Right atrium auricular region (tissue), 2 donors: ENCODE results near the gene CCL15. TPM values are rescaled to one million over a fixed set of nuclear protein-coding genes. Genes with fewer than 3 reads are reported as not detected.

Experiments
- DNase-seq: peaks from one replicate; pipeline ENCODE4 v3.0.0-alpha.2; 2019; ENCODE audit warnings: low spot score
- H3K27ac ChIP-seq, 2 donors: fragments of 200-600 bp; sonication (generic); 1 replicate in 1 of 2; 2 replicates in 1 of 2; pipeline ENCODE4 v1.5.1; 2016 to 2019
- H3K27me3 ChIP-seq, 2 donors: fragments of 200-600 bp; sonication (generic); one replicate each; pipeline versions ENCODE4 v1.5.1 to v1.6.0; 2017 to 2019
- H3K36me3 ChIP-seq: fragments of 200-600 bp; sonication (generic); one replicate; pipeline ENCODE4 v1.5.1; 2016
- H3K4me1 ChIP-seq, 2 donors: fragments of 200-600 bp; sonication (generic); one replicate each; pipeline versions ENCODE4 v1.5.1 to v1.6.0; 2017 to 2019
- H3K4me3 ChIP-seq, 2 donors: fragments of 200-600 bp; sonication (generic); 1 replicate in 1 of 2; 2 replicates in 1 of 2; pipeline ENCODE4 v1.5.1; 2017 to 2019; ENCODE audit warnings: mild to moderate bottlenecking in 1 of 2, moderate library complexity in 1 of 2
- H3K9me3 ChIP-seq, 2 donors: fragments of 200-600 bp; sonication (generic); one replicate each; pipeline ENCODE4 v1.5.1; 2019
- CTCF ChIP-seq, 2 donors: fragments of 200-600 bp; sonication (generic); IDR thresholded peaks; one replicate each; pipeline ENCODE4 v1.5.1; 2019; ENCODE audit warnings: antibody characterized with exemption in 2 of 2
- total RNA-seq, 2 donors: library from RNA; depleted of rRNA; stranded (reverse); fragments of >200 nt; gene quantifications; one replicate each; pipeline ENCODE4 v1.1.0, GENCODE V29; 2016

Gene CCL15
- total RNA-seq, 2 donors from 2014 or later = not detected

- Histone ChIP-seq H3K4me1 (no peaks in the 10 kb centered on the region), H3K9me3 (peaks cover 0 to 13% of the 10 kb centered on the region in 2 donors), H3K27ac (no peak overlapping the region), H3K4me3 (no peak overlapping the region), H3K27me3 (no peaks in the 10 kb centered on the region), H3K36me3 (no peaks in the 10 kb centered on the region)
- DNase-seq = no peak
- TF ChIP-seq CTCF (IDR thresholded peaks at IDR 0.05) = no peak
These were observed 13.2 kb downstream of the CCL15 start for GRCh38 chr17:35988164-35988563.

DNA sequence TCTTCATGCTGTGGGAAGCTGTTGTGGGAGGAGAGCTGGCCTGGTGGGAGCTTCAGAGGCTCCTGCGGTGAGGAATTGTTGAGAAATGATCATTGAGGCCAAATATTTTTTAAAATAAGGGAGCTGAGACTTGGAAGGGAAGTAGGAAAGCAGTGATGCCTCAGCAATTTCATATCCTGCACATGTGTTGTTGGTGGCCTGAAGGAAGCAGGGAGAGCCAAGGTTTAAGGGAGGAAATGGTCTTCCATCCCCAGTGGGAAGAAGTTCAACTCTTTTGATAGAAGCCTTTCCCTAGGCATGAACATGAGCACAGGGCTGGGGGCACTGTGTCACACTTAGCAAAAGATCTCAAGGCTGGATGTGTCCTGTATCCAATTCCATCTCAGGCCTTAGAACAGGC is 14.7 kb downstream of the CCL15 start, which contains the start of gene CCL14:
Gene CCL14, minus strand, starts transcription at position 87 of the 400 bp plus-strand sequence. Its CDS starts 80 bp downstream, at position 7.
- Histone ChIP-seq H3K4me1 (no peaks in the 10 kb centered on the region), H3K4me3 (no peak within 1 kb of the TSS), H3K27ac (no peak within 1 kb of the TSS), H3K36me3 (no peaks in the 10 kb centered on the region), H3K9me3 (peaks cover 0 to 13% of the 10 kb centered on the region in 2 donors), H3K27me3 (no peaks in the 10 kb centered on the region)
- DNase-seq = no peak
- TF ChIP-seq CTCF (IDR thresholded peaks at IDR 0.05) = no peak

GRCh38 chr17:35984140-35984539 is 17.2 kb downstream of the CCL15 start:
- H3K4me3 ChIP-seq = no peak overlapping the region

DNA sequence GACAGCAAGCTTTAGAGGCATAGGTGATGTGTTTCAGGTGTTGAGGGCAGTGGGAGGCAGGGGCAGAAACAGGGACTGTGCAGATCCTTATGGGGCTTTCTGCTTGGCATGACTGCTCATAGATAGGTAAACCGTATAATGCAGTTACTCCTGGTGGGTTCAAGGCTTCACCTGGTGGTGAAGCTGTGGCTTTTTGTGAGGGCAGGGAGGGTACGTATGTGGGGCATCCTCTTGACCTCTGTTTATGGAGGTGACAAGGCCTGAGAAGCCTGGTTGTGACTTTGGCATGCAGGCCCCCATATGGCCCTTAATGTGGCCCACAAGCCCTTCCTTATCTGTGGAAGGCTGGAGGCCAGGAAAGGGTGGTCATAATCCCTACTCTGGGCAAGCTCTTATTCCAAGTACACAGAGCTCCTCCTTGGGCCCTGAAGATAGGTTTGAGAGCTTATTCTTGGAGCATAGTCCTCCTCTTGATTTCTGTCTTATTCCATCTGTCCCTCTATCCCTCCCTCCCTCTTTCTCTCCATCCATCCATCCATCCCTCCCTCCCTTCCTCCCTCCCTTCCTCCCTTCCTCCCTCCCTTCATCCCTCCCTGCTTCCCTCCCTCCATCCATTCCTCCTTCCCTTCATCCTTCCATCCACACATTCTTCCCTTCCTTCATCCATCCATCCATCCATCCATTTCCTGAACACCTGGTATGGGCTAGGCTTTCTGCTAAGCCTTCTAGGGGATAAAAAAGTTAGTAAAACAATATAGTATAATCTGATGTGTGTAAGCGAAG is 18.8 kb downstream of the CCL15 start:
- Histone ChIP-seq H3K36me3 (no peaks in the 10 kb centered on the region), H3K4me3 (no peak overlapping the region), H3K27me3 (no peaks in the 10 kb centered on the region), H3K27ac (no peak overlapping the region), H3K9me3 (no peaks in the 10 kb centered on the region), H3K4me1 (no peaks in the 10 kb centered on the region)
- TF ChIP-seq CTCF (IDR thresholded peaks at IDR 0.05) = no peak
- DNase-seq = no peak

More at GRCh38 chr17:35984140-35984539, 17.2 kb downstream of the CCL15 start:
- no peak for DNase-seq
- no peaks in the 10 kb centered on the region for H3K36me3 ChIP-seq
- H3K4me1 ChIP-seq = no peaks in the 10 kb centered on the region
- no peak overlapping the region for H3K27ac ChIP-seq
- H3K9me3 ChIP-seq = peaks cover 0 to 8% of the 10 kb centered on the region in 2 donors
- no peaks in the 10 kb centered on the region for H3K27me3 ChIP-seq
- no peak for TF ChIP-seq CTCF (IDR thresholded peaks at IDR 0.05)

DNA sequence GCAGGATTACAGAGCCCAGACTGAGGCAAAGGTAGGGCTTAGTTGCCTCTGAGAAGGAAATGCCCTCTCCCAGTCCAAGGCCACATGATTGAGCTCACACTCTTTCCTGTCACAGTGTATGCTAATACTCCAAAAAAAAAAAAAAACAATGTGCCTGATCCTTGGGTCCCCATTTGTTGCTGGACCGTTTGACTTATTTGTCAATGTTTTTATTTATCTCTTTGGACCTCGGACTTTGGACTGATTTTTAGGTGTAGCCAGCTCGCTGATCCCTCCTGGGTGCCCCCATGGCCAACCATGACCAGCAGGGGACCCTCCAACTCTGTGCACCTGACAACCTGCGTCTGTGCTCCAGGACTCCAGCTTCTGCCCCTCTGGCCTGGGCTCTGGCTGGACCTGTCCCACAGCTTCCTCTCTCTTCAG is 19.4 kb downstream of the CCL15 start:
- Histone ChIP-seq H3K4me1 (no peaks in the 10 kb centered on the region), H3K4me3 (no peak overlapping the region), H3K27ac (no peak overlapping the region), H3K27me3 (no peaks in the 10 kb centered on the region), H3K9me3 (no peaks in the 10 kb centered on the region), H3K36me3 (no peaks in the 10 kb centered on the region)
- no peak for DNase-seq
- TF ChIP-seq CTCF (IDR thresholded peaks at IDR 0.05) = no peak
